GM19328 (cell line): ENCODE measurements around the gene IFITM10.

ENCODE experiments used
- ATAC-seq: cut with Tn5 transposase; IDR thresholded peaks from one replicate; pipeline ENCODE4 v1.9.1; 2021; ENCODE audit warnings: mild to moderate bottlenecking, moderate library complexity; ENCODE audit not compliant: unreplicated experiment

The IFITM10 gene

DNA sequence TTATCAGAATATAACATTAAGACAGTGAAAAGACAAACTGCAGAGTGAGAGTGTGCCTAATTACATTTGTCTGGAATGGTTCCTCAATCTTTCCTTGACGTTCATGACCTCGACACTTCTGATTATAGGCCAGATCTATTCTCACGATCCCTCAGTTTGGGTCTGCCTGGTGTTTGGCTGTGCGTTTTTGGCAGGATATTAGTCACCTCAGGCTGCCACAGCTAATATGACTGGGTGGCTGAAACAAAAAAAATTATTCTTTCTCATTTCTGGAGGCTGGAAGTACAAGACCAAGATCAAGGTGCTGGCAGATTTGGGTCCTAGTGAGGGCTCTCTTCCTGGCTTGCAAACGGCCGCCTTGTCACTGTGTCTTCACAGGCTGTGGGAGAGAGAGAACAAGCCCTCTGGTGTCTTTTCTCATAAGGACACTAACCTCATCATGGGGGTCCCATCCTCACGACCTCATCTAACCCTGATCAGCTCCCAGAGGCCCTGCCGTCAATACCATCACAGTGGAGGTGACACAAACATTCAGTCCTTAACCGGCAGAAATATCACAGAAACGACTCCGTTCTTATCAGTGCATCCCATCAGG is 23.2 kb downstream of the IFITM10 start:
- ATAC-seq, result no peak

DNA sequence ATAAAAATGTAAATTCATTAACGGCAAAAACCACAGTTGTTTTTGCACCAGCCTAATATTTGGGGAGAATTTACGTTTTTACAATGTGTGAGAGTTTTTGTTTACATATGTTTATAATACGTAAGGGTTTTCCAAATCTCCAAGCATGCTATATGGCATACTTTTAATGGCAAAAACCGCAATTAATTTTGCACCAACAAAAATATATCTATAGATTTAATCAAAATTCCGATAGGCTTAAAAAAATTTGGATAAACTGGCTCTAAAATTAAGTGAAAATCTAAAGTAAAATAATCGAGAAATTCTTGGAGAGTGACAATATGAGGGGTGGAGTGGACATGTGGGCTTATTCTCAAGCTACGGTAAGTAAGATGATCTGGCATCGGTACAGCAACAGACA is 30.6 kb downstream of the IFITM10 start:
- no peak for ATAC-seq

DNA sequence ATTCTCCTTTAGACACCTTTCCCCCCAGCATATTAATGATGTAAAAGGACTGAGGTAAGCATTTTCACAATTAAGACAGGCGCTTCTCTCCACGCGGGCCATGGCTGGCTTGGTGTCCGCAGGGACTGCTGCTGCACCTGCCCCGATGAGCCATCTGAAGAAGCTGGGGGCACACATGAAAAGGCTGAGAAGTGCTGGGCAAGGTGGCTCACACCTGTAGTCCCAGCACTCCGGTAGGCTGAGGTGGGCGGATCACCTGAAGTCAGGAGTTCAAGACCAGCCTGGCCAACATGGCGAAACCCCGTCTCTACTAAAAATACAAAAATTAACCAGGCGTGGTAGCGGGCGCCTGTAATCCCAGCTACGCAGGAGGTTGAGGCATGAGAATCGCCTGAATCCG is 32.1 kb downstream of the IFITM10 start:
- no peak for ATAC-seq

DNA sequence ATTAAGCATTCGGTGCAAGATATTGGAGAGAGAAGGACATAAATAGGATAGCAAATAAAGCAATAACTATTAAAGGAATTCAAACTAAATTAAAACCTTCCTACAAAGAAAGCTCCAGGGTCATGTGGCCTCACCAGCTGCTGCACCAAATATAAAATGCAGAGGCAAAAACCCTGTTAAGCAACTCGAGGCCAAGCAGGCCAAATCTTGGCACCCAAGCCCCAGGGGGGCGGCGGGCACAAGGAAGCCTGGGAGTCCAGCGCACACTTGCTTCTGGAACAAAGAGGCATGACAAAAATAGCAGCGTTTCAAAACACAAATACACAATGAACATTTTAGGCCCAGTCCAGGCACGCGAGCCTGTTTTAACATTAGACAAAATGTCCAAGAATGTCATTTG is 32.6 kb downstream of the IFITM10 start:
- no peak for ATAC-seq

DNA sequence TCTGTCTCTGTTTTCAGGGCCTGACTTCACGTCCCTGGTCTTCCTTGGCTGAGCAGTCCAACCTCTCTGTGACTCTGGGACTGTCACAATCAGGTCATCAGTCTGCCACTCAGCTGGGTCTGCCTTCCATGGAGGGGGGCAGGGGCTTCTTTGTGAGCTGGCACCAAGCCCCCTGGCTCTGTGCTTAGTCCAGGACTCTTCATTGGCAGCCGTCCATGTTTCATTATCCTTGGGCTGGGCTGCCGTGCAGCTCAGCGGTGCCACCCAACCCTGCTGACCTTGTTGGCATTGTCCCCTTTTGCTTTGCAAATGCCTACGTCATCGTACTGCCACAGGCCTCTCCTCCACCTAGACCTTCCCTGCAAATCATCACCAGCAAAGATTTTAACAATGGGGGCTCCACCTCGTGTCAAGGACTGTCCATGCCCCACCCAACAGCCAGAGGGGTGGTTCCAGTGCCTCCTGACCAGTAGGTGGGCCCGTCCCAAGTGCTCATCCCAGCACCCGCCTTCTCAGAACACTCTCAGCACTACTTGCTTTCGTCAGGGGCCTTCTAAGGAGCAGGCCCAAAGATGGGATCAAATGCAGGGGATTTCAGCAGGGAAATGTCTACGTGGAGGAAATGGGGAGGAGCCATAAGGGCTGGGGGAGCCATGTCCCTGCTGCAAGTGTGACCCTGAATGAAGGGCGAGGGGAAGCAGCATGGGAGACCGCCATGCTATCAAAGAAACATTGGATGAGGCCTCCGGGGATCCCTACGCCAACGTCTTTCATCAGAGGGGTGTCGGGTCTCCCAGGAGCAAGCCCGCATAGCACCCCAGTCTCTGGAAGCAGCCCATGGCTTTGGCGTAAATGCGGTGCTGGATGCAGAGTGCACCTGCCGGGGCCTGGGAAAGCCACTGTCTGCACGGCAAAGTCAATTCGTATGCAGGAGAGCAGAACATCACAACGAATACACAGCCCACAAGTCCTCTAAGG is 35.2 kb downstream of the IFITM10 start:
- no peak for ATAC-seq

DNA sequence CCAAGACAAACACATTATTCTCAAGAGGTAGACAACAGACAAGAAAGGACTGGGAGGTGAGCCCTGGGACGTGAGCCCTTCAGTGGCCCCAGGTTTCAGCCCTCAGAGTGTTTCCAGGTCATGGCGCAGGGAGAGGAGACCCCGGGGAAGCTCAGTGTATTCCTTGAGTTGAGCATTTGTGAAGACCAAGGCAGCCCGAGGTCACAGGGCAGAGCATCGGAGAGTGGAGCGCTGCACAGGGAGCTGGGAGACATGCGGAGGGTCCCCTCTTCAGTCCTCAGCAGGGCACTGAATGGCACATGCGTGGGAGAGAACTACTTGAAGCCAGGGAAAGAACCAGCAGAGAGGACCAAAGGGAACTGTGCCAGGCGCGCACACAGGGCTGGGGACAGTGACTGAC is 41.7 kb downstream of the IFITM10 start:
- ATAC-seq, result no peak

DNA sequence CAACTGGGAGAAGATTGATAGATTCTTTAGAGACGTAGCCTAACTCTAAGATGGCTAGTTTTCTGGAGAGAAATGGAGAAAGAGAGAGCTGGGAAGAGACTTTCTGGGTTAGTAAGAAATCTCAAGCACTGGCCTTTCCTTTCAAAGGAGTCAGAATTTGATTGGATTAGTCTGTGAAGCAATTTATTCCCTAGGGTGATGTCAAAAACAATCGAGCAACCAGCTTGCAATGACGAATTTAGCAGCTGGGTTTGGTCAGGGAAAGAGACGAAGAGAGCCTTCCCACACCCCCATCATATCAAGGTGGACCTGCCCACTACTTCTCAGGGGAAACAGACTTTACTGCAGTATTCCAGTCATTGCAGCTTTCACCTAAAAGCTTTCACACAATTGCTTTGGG is 42.6 kb downstream of the IFITM10 start:
- ATAC-seq, result no peak

DNA sequence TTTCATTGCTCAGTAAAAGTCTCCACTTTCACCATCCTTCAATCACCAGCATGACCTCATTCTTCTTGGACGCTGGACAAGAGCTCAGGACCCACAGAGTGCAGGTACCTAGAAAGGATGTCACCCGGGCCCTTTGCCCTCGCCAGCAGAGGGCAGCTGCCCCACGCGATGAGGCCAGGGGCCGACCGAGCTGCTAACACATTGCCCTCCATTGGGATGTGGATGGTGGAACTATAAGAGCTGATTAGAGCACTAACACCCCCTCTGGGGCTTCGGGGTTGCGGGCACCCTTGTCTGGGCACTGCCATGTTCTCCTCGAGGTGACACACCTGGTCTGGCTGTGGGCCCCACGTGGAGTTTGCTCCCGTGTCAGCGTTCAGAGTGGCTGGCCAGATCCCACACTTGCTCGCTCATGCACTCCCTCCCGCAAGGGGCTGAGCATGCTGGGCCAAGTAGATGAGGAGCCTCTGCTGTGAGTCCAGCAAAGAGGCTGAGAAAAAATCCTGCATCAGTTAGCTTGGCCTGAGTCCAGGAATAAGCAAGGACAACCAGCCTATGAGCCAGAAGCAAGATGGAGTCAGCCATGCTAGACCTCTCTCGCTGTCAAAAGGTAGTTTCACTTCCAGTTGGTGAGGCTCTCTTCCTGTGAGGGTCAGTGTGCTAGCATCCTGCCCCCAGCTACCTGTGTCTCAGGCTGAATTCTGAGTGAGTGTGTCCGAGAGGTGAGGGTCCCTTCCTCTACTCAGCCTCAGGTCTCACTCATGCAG is 43.6 kb downstream of the IFITM10 start:
- ATAC-seq, result no peak

DNA sequence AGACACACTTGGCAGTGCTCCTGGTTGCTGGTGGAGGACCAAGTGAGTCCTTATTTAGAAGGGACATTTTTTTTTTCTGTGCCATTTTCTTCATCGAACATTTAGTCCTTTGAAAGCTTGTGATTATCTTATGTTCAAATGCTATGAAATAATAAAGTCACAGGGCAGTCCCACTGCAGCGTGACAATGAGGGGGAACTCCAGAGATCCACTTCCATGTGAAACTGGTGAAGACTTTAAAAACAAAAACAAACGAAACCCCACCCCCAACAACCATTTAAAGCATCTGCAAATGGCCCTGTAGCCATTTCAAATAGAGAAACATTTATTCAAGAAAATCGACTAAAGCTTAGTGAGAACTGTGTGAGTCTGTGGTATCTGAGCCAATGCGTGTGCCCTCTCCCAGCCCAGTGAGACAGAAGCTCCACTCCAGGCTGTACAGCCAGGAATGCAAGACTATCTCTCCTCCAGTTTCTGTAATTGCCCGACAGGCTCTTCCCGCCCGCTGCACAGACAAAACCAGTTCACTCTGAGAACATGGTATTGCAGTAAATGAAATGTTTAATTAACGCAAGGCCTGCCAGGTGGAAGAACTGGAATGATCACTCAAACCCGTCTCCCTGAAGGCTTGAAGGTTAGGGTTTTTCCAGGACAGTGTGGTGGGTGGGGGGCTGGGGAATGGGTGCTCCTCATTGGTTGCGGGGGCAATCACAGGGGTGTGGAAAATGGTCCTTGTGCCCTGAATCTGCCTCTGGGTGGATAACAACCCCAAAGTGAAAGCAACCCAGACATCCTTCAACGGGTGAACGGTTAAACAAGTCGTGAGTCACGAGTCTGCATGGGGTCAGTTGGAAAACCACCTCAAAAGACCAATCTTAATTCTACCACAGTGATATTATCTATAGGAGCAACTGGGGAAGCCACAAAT is 45.0 kb downstream of the IFITM10 start:
- no peak for ATAC-seq

DNA sequence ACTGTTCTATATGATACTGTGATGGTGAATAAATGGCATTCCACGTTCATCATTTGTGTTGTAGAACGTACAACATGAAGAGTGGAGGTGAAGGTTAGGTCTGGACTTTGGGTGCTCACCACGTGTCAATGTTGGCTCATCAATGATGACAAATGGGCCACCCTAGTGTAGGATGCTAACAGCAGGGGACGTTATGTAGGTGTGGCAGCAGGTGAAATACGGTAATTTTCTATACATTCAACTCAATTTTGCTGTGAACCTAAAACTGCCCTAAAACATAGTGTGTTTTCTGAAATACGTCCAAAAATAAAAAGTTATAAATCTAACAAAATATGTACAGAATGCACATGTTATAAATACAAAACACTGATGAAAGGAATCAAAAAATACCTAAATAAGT is 47.2 kb downstream of the IFITM10 start:
- no peak for ATAC-seq

DNA sequence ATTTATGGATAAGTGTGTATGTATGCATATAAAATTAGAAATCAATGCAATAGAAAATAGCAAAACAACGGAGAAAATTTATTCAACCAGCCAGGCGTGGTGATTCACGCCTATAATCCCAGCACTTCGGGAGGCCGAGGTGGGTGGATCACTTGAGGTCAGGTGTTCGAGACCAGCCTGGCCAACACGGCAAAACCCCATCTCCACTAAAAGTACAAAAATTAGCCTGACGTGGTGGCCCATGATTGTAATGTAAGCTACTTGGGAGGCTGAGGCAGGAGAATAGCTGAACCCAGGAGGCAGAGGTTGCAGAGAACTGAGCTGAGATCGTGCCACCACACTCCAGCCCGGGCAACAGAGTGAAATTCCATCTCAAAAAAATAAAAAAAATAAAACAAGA is 47.9 kb downstream of the IFITM10 start:
- ATAC-seq, result no peak

DNA sequence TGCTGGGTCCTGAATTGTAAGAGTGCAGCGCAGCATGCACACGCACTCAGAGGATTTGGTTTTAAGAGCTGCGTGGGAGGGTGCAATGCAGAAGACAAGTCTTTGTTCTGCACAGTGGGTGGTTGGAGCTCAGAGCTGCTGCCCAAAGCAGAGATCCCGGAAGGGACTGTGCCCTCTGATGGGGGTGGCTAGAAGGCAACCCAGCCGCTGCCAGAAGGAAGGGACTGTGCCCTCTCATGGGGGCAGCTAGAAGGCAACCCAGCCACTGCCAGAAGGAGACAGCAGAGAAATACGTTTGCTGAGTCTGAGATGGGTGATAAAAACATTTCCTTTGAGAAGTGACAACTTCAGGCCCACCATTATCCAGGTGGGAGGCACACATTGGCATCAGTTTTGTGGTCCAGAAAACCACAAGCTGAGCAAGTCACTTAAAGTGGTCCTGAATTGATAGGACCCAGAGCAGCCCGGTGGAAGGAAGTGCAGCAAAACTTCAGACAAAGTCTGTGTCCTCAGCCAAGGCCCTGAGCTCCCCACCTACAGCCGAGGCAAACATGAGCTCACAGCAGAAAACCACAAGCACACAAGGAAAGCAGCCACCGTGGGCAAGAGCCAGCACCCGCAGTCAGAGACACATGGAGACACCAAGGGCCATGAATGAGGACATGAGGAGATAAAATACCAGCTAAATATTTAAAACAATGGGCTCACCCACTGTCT is 49.1 kb downstream of the IFITM10 start:
- no peak for ATAC-seq

DNA sequence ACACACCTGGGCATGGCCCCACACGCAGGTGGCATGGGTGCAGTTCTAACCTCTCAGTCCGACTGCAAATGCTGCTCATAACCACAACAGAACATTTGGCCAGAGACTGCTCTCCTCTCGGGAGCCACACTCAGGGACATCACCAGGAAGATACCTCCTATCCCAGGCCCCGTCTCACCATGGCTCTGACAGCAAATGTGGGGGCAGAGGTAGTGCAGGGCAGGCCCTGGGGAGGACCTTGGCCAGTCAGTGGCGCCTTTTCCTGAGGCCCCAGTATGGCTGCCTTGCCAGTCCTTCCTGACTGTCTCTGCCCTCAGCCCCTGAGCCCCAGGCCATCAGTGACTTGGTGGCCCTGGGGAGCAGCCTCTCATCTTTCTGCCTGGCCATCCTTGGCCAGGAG is 50.6 kb downstream of the IFITM10 start:
- ATAC-seq, result no peak

DNA sequence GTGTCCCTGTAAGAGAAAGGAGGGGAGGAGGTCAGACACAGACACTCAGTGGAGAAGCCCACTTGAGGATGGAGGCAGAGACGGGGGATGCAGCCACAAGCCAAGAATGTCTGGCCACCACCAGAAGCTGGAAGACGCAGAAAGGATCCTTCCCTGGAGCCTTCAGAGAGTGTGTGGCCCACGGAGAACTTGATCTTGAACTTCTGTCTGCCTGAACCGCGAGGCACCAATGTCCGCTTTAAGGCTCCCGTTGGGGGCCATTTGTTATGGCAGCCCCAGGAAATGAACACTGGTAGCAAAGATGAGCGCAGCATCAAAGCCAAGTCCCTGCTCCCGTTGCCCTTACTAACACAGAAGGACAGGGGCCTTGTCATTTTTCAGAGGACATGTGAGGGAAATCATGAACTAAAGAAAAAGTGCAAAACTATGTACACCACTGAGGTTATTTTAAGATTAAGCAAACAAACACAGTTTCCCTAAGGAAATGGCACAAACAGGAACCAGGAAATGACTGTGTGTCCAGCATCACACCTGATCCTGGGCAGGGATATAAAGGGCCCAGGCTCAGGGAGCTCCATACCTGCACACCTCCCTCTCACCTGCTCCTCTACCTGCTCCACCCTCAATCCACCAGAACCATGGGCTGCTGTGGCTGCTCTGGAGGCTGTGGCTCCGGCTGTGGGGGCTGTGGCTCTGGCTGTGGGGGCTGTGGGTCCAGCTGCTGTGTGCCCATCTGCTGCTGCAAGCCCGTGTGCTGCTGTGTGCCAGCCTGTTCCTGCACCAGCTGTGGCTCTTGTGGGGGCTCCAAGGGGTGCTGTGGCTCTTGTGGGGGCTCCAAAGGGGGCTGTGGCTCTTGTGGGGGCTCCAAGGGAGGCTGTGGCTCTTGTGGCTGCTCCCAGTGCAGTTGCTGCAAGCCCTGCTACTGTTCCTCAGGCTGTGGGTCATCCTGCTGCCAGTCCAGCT is 53.5 kb downstream of the IFITM10 start, which contains the start of gene KRTAP5-6:
Gene KRTAP5-6, plus strand, starts transcription at position 588 of the 963 bp plus-strand sequence. Its CDS starts 51 bp downstream, at position 639.
- no peak for ATAC-seq

DNA sequence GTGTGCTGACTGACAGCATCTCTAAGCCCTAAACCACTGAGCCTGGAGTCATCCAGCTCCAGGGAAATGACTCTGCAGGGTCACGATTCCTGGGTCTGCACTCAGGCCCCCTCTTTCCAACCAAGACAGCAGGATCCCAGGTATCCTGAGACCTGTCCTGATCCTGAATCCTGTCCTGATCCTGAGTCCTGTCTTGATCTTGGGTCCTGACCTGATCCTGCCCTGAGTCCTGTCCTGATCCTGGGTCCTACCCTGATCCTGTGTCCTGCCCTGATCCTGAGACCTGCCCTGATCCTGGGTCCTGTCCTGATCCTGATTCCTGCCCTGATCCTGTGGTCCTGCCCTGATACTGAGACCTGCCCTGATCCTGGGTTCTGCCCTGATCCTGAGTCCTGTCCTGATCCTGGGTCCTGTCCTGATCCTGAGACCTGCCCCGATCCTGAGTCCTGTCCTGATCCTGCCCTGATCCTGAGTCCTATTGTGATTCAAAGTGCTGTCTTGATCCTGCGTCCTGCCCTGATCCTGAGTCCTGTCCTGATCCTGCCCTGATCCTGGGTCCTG is 54.8 kb downstream of the IFITM10 start:
- ATAC-seq, result no peak

DNA sequence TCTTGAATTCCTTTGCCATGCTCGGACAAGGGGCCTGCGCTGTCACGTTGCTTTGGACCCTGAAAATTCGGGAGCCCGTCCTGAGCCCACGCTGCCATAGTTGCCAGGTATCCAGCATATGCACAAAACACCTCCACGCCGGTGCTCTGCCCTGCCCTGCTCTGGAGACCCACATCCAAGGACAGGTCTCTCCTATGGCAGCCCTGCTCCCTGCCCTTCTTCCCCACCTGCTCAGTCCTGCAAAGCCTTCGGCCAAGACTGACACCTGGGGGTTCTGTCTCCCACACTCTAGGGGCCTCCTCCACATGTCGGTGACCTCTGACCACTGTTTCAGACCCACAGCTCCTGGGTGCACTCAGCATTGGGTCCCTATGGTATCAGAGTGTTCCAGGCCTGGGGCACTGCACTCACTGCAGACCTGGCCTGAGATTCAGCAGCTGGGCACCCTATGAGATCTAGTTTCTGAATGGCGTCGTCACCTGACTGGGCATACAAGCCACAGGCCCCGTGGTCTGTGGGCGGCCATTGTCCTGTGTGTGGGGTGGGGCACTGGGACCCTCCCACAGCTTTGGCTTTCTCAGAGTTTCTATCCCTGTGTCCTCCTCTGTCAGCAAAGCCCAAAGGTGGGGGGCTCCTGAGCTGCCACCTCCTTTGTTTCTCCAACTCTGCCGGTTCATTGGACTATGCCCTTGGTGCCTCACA is 55.4 kb downstream of the IFITM10 start:
- no peak for ATAC-seq

DNA sequence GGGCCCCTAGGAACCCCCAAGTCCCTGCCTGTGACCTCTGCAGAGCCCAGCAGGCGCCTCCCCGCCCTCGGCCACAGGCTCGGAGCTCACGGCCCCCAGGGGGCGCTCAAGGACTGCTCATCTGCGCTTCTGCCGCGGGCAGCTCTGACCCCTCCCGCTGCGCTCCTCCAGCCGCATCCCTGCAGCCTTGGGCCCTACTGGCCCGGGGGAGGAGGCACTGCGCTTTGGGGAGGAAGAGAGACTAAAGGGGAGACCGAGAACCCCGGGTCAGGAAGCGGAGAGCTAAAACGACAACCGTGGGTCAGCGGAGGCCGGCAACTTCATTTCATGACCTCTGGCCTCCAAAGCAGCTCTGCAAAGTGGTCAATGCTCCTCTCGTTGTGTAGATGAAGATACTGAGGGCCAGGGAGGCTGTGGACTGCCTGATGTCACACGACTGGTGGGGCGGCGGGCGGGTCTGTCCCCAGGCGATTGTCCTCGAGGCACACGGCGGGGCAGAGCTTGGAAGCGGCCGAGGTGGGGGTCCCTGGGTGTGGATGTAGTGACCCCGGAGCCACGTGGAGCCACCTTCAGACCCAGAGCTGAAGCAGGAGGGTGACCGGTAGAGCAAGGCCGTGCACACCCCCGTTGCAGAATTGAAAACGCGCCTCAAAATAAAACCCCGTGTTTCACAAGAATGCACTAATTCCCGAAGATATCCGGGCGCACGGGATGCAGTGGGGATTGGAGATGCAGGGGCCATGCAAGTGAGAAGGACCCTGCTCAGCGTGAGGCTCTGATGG is 56.1 kb downstream of the IFITM10 start:
- ATAC-seq, result no peak
